ENCODE measurements around the gene POU2AF1. TPM values are rescaled to one million over a fixed set of nuclear protein-coding genes. Genes with fewer than 3 reads are reported as not detected.

POU2AF1 gene
- total and polyA plus RNA-seq, 2 of the 8 experiments (the other 6 are each of a cell fraction or from before 2014, with no cell fraction given): not detected

- Histone ChIP-seq H2AFZ (ENCODE audit: low read length) (no peak overlapping the region), H3K4me2 (ENCODE audit: insufficient read depth in 1 of 2, low read depth in 2 of 2, low read length in 2 of 2) (no peak overlapping the region), H3K79me1 (ENCODE audit: low read depth, low read length) (no peaks in the 10 kb centered on the region), H2BK5ac (ENCODE audit: low read depth, low read length) (no peak overlapping the region), H3K9ac (replicated peaks in 1 of 4; ENCODE audit: extremely low read depth in 1 of 4, low read depth in 3 of 4, low read length in 3 of 4) (no peak overlapping the region), H3K23me2 (ENCODE audit: low read depth, low read length) (no peaks in the 10 kb centered on the region), H3K4ac (replicated peaks; ENCODE audit: insufficient read length, low read depth, low read length) (no peak overlapping the region), H3K36me3 (ENCODE audit: control insufficient read depth in 2 of 4, insufficient read depth in 4 of 4, low read length in 3 of 4) (no peaks in the 10 kb centered on the region), H2BK20ac (ENCODE audit: low read length) (no peak overlapping the region), H2AK5ac (ENCODE audit: low read depth, low read length) (no peak overlapping the region), H4K20me1 (replicated peaks in 1 of 2; ENCODE audit: control insufficient read depth in 1 of 2, insufficient read depth in 2 of 2, low read length in 2 of 2) (no peaks in the 10 kb centered on the region), H3K23ac (ENCODE audit: insufficient read length) (no peak overlapping the region), H2BK120ac (replicated peaks; ENCODE audit: low read depth, low read length) (no peak overlapping the region), H3K79me2 (ENCODE audit: control insufficient read depth in 1 of 2, insufficient read depth in 2 of 2, low read length in 2 of 2) (no peaks in the 10 kb centered on the region), H4K5ac (ENCODE audit: insufficient read length, low read depth, low read length) (no peak overlapping the region), H2BK12ac (ENCODE audit: low read depth, low read length) (no peak overlapping the region), H3K56ac (replicated peaks; ENCODE audit: insufficient read length, low read depth, low read length) (no peak overlapping the region), H4K91ac (replicated peaks; ENCODE audit: insufficient read length, low read length) (no peak overlapping the region), H2BK15ac (ENCODE audit: low read length) (no peak overlapping the region), H3K14ac (ENCODE audit: insufficient read length) (no peak overlapping the region), H4K8ac (ENCODE audit: extremely low read depth, insufficient read depth, low read length) (no peak overlapping the region), H3K27ac (ENCODE audit: low read depth, low read length) (no peak overlapping the region), H3K4me1 (replicated peaks in 1 of 4; ENCODE audit: control insufficient read depth in 3 of 4, insufficient read depth in 4 of 4, low read length in 3 of 4) (no peaks in the 10 kb centered on the region), H3K18ac (ENCODE audit: extremely low read depth, low read length) (no peak overlapping the region), H3K4me3 (ENCODE audit: extremely low read depth in 1 of 4, insufficient read depth in 2 of 4, low read depth in 3 of 4, low read length in 4 of 4) (no peak overlapping the region), H3K27me3 (replicated peaks in 1 of 4; ENCODE audit: control insufficient read depth in 3 of 4, extremely low read depth in 1 of 4, insufficient read depth in 3 of 4, low read length in 3 of 4) (no peaks in the 10 kb centered on the region; a peak in 1 of 7 replicates), H3K9me3 (ENCODE audit: insufficient read depth in 2 of 2, low read depth in 1 of 2, low read length in 1 of 2) (no peaks in the 10 kb centered on the region)
- CTCF ChIA-PET (ENCODE audit: partially characterized antibody): no interaction called here
- no peak for FAIRE-seq
- POLR2A ChIA-PET (ENCODE audit: partially characterized antibody): no interaction called here
- 88% methylated on average over 2 of the region's 2 CpGs; no CpG with 5 or more reads in 1 of the 2 experiments for WGBS, 2 experiments (ENCODE audit: extremely low coverage in 1 of 2, insufficient coverage in 1 of 2, insufficient read length in 1 of 2, insufficient replicate concordance in 2 of 2, low coverage in 1 of 2, low lambda C conversion rate in 2 of 2, missing lambda C conversion rate in 1 of 2)
- no peak for DNase-seq (ENCODE audit: low read depth in 1 of 2, low spot score in 2 of 2)
- no peak for TF ChIP-seq RBBP5 (IDR thresholded peaks at IDR 0.05; ENCODE audit: borderline replicate concordance, low read depth, low read length)
- no peak for TF ChIP-seq FOSL1 (IDR thresholded peaks at IDR 0.05; ENCODE audit: insufficient read depth, low read depth, low read length)
- no peak for TF ChIP-seq CEBPB (IDR thresholded peaks at IDR 0.05; ENCODE audit: low read depth, low read length)
These were observed 26.5 kb upstream of the POU2AF1 start for GRCh38 chr11:111405551-111405950.

Measured in H1 (cell line).